AG08396 (cell line): Measurements from ENCODE around the gene FAM174C.
A peak's percentile ranks its signal among the peaks of the same experiment; 100 is the strongest.
"Not testable (repeated sequence)": the region's sequence is repeated elsewhere in the genome, so short reads cannot be mapped to it uniquely, and the experiment has no call there.

Experiments
- DNase-seq: peaks from one replicate; pipeline ENCODE4 v3.0.0; 2012; ENCODE audit warnings: low spot score, mixed read lengths

FAM174C gene

GRCh38 chr19:1300744-1301490 is 25.6 kb downstream of the FAM174C start:
- DNase-seq: no peak

DNA sequence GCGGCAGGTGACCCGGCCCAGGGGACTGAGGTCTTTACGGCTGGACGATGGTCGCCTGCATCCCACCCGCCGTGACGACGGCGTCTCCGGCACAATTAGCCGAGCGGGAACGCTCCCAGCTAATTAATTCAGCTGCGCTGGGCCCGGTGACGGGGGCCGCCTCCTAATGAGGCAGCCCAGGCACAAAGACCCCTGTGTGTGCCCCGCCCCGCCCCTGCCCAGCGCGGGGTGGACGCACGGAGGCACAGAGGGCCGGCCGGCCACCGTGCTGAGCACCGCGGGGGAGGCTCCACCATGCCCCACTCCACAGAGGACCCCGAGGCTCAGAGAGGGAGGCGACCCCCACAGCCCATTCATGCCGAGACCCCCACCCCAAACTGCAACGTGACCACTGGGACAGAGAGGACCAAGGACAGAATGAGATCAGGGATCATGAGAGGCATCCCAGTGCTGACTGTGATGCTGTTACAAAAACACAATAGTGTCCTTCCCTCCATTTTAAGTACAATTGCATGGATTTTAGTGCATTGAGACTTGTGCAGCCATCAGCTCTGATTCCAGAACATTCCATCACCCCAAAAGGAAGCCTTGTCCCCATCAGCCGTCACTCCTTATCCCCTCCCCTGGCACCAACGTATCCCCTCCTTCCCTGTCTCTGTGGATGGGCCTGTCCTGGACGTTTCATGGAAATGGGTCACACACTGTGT is 27.4 kb downstream of the FAM174C start:
- no peak for DNase-seq

DNA sequence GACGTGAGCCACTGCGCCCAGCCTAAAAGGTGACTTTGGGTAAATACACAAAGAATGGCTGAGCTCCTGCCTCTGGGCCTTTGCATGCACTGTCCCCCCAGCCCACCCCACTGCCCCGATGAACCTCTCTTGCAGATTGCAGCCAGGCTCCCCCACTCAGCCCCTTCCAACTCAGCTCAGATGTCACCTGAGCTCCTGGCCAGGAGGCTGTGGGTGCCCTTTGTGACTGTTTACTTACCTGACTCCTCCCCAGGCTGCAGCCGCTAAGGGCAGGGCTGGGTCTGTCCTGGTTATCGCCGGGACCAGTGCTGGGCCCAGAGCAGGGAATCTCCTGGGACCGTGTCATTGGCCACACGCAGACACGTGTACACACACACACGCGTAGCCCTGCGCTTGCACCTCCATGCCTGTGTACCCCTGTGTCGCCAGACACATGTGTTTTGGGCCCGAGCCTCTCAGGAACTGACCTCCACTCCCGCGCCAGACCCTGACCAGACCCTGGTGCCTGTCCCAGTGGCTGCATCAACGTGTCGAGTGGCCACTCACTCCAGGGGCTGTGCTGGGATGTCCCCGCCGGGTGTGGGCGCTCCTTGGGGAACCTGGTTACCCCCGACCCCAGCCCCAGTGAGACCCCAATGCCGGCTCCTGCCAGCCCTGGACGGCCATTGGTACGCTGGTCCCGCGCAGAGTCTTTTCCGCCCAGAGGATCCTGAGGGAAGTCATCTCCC is 29.0 kb downstream of the FAM174C start:
- DNase-seq: no peak

DNA sequence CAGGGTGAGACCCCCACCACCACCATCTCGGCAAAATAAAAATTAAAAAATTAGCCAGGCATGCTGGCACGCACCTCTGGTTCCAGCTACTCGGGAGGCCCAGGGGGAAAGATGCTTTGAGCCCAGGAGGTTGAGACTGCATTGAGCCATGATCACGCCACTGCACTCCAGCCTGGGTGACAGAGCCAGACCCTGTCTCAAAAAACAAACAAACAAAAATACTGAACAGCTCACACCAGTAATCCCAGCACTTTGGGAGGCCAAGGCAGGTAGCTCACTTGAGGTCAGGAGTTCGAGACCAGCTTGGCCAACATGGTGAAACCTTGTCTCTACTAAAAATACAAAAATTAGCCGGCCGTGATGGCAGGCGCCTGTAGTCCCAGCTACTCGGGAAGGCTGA is 30.0 kb downstream of the FAM174C start:
- DNase-seq: not testable (repeated sequence)

DNA sequence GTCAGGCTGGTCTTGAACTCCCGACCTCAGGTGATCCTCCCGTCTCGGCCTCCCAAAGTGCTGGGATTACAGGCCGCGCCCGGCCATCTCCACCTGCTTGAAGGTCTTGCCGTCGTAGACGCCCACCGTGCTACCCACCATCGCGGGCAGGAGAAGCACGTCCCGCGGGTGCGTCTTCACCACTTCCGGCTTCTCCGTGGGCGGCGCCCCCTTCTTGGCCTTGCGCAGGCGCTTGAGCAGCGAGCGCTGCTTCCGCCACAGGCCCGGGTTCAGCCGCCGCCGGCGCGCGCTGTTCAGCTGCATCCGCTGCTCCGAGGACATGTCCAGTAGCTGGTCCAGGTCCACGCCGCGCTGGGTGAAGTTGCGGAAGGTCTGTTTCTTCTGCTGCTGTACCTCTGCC is 32.0 kb downstream of the FAM174C start:
- no peak for DNase-seq

- no peak for DNase-seq
Observed at GRCh38 chr19:1307755-1308303, 32.5 kb downstream of the FAM174C start.

GRCh38 chr19:1308718-1309117 is 33.4 kb downstream of the FAM174C start:
- no peak for DNase-seq

DNA sequence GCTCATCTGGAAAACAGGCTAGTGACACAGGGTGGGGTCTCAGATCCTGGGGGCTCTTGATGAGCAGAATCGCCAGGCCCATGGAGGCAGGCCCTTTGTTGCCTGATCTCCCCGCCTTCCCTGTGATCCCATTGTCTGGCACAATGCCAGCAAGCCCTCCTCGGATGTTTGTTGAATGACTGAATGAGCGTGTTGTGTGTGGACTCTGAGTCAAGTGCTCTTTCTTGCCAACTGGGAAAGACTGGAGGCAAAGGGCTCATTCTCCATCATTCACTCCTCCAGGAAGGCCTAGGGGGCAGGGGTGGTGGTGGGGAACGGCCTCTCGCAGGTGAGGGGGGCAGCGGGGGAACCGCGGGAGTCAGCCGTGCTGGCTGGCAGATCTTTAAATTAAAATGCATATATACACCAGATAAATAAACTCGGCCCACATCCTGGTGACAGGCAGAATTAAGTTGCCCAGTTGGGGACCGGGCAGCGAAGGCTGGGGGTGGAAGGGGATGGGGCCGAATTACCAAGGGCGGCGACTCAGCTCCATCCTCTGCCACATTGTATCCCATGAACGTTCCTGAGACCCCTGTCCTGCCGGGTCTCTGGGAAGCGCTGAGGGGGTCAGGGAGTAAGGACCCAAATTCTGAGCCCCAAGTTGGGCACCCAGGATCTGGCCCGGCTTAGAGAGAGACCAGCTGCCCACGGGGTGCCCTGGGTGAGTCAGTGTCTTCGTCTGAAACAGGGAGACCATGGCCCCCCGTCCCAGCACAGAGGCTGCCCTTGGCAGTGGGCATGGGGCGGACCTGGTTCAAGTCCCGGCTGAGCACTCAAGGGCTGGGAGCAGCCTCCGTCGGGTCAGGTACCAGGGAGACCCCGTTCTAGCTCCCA is 34.9 kb downstream of the FAM174C start:
- no peak for DNase-seq

GRCh38 chr19:1310853-1311180 is 35.5 kb downstream of the FAM174C start:
- no peak for DNase-seq

DNA sequence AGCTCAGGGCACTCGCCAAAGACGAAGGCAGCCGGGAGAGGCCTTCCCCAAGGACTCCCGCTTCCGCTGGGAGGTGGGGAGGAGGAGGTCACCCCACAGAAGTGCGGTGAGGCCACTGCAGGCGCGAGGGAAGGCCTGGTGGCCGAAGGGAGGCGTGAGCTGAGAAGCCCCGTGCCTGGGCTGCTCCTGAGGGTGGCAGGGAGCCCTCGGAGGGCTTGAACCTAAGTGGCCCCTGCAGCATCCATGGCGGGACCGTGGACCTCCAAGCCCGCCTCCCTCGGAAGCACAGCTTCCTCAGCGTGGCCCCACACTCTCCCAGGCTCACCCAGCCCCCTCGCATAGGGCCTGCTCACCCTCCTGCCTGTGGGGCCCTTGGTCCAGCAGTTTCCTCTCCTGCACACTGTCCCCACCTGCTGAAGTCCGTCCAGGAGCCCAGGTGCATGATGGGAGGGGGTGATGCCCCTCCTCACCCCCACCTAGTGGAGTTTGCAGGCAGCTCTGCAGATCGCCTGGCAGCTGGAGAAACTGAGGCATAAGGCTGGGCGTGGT is 36.3 kb downstream of the FAM174C start:
- no peak for DNase-seq

GRCh38 chr19:1312767-1313694 is 37.7 kb downstream of the FAM174C start:
- peak; percentile 89 for DNase-seq

DNA sequence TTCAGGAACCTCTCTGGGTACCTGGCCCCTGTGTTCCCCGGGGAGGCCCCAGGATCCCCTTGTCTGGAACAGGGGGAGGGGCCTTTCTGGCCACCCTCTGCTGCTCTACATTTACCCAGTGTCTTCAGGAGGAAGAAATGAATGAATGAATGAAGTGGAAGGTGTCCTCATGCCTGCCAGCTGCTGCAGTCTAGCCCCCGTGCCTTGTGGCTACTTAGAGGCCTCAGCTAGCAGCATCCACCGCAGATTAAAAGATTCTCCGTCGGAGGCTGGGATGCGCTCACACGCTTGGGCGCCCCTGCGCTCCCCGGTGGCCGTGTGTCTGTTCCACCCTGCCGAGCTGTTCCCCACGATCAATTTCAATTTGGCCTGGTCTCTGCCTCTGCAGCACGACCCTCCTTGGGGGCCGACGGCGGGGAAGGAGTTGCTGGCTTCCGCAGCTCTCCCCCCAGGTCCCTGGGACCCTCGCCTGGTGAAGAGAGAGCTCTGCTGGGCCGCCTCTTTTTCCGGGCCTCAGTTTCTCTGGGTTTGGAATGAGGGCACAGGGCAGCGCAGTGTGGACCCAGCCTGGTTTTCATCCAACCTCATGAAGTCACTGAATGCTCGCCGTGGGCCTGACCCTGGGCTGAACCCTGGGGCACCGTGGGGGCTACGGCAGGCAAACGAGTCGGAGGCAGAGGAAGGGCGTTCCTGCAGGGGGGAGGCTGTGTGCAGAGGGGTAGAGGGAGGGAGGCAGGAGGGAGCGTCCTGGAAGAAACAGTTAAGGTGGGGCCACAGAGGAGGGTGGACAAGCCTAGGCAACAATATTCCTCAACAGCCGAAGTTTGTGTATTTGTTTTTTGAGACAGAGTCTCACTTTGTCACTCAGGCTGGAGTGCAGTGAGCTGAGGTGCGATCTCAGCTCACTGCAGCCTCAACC is 38.6 kb downstream of the FAM174C start:
- DNase-seq: no peak

DNA sequence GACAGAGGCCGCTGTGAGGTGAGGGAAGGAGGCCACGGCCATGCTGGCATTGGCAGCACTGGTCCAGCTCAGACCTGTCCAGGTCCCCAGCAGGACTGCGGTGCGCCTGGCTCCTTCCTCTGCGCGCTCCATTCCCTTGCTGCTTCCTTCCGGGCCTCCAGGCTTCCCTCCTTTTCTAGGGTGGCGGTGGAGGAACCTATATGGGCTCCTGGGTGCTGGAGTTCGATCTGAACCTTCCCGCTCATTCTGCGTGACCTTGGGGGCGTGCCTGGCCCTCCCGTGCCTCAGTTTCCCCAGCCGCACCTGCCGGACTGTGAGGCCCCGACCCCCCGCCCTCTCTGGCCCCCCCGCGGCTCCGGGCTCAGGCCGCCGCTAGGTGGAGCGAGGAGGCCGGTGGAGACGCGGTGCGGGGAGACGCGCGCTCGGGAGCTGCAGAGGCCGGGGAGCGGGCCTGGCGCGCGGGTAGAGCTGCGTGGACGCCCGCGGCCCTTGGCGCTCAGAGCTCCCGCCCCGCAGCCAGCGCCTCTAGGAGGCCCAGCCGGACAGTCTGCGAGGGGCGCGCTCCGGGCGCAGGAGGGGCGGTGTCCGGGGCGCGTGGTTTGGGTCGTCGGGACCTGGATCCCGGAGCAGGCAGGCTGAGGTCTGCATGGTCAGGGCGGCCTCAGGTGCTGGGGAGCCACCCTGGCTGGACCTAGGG is 40.3 kb downstream of the FAM174C start:
- peak; percentile 85 for DNase-seq

GRCh38 chr19:1316466-1316865 is 41.1 kb downstream of the FAM174C start:
- no peak for DNase-seq

DNA sequence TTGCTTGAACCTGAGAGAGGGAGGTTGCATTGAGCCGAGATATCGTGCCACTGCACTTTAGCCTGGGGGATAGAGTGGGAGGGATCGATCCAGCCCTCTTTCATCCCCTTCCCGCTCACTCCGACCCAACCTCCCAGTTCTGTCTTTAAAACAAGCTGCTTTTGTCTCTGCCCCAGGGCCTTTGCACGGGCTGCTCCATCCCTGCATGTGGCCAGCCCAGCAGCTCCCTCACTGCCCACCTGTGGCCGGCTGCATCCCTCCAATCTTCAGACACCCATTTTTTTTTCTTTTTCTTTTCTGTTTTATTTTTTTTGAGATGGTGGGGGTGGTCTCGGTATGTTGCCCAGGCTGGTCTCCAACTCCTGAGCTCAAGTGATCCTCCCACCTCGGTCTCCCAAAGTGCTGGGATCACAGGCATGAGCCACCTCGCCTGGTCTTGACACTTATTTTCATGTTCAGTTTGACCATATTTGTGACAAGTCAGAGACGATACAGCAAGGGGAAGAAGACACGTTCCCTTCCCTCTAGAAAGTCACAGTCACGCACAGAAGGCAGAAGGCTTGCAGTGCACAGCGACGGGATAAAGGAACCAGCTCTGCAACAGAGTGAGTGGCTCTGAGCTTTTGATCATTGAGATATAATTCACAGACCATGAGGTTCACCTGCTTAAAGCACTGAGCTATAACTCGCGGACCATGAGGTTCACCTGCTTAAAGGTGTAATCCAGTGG is 42.1 kb downstream of the FAM174C start:
- no peak for DNase-seq

DNA sequence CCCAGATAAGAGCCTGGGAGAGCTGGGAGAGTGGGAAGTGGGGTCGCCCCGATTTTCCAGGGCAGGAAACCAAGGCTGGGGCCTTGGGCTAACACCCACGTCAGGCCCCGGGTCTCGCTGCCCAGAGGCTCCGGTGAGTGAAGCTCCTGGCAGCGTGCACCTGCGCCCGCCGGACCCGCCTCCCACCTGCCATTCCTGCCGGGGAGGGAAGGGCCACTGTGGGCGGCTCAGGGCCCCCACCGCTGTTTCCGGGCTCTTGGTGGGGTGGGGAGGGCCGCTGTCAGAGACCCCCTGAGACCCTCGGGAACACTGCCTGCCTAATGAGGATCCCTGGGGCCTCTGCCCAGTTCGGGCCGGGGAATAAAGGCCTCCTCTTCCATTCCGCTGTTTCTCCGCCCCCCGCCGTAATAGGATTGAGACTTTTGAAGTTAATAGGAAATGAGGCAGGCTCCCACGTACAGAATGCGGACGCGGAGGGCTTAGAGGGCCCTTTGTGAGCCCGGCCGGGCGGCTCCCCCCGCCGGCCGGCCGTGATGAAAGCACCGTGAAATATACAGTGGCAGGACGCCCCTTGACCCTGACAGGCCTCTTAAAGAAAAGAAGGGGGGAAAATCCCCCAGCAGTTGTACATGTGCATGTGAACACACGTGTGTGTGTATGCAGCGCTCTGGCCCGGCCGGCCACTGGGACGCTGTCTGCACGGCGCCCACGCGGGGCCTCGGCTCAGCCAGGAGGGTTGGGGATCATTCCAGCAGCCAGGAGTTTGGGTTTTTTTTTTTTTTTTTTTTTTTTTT is 43.5 kb downstream of the FAM174C start:
- no peak for DNase-seq

- not testable (repeated sequence) for DNase-seq
Observed at GRCh38 chr19:1320282-1320650, 44.9 kb downstream of the FAM174C start.
